Measurements from ENCODE around the gene FHIP2A.

DNA sequence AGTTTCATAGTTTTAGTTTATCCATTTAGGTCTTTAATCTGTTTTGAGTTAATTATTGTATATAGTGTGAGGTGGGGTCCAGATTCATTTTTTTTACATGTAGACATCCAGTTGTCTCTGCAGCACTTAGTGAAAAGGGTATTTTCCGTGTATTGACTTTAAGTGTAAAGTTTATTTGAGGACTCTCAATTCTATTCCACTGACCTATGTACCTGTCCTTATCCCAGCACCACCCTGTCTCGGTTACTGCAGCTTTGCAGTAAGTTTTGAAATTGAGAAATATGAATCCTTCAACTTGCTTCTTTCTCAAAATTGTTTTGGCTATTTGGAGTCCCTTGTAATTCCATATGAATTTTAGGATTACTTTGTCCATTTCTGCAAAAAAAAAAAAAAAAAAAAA lies 29.8 kb downstream of the FHIP2A start:
- TF ChIP-seq, protein P1, sequence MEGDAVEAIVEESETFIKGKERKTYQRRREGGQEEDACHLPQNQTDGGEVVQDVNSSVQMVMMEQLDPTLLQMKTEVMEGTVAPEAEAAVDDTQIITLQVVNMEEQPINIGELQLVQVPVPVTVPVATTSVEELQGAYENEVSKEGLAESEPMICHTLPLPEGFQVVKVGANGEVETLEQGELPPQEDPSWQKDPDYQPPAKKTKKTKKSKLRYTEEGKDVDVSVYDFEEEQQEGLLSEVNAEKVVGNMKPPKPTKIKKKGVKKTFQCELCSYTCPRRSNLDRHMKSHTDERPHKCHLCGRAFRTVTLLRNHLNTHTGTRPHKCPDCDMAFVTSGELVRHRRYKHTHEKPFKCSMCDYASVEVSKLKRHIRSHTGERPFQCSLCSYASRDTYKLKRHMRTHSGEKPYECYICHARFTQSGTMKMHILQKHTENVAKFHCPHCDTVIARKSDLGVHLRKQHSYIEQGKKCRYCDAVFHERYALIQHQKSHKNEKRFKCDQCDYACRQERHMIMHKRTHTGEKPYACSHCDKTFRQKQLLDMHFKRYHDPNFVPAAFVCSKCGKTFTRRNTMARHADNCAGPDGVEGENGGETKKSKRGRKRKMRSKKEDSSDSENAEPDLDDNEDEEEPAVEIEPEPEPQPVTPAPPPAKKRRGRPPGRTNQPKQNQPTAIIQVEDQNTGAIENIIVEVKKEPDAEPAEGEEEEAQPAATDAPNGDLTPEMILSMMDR (optimal IDR thresholded peaks at IDR 0.05 in 1 of 3, IDR thresholded peaks at IDR 0.05 in 1 of 3, conservative IDR thresholded peaks at IDR 0.05 in 1 of 3; ENCODE audit: extremely low read depth in 1 of 3, insufficient read depth in 2 of 3, low read length in 3 of 3) = no peak
- TF ChIP-seq EZH2 (IDR thresholded peaks at IDR 0.05; ENCODE audit: low read length) = no peak
